Ovary (tissue), 9 donors: ENCODE results near the gene DCTN1. TPM values are rescaled to one million over a fixed set of nuclear protein-coding genes. Genes with fewer than 3 reads are reported as not detected.

Experiments used
- DNase-seq, 5 donors: peaks; one replicate each; pipeline ENCODE4 v3.0.0-alpha.2; 2019 to 2020
- H3K27ac ChIP-seq, 2 donors: fragments of 200-600 bp; one replicate each; pipeline versions ENCODE4 v1.5.1 to v1.8.0; 2019 to 2022
- H3K27me3 ChIP-seq: fragments of 200-600 bp; one replicate; pipeline ENCODE4 v1.8.0; 2022
- H3K36me3 ChIP-seq: fragments of 200-600 bp; sonication (generic); one replicate; pipeline ENCODE4 v1.5.1; 2019
- H3K4me1 ChIP-seq: one replicate; pipeline ENCODE4 v1.8.1; 2013; ENCODE audit warnings: mild to moderate bottlenecking, moderate library complexity; ENCODE audit not compliant: insufficient read depth
- H3K4me3 ChIP-seq: fragments of 200-600 bp; sonication (generic); one replicate; pipeline ENCODE4 v1.5.1; 2017
- H3K9me3 ChIP-seq, 2 donors: fragments of 200-600 bp in 1 of 2; sonication (generic) in 1 of 2; one replicate each; pipeline versions ENCODE4 v1.5.1 to v1.8.1; 2013 to 2019; ENCODE audit warnings: mild to moderate bottlenecking in 1 of 2, moderate library complexity in 1 of 2
- EP300 ChIP-seq: sonication (generic); formaldehyde crosslinking; IDR thresholded peaks from one replicate; pipeline ENCODE4 v1.6.1; 2017; ENCODE audit warnings: antibody characterized with exemption
- POLR2A ChIP-seq: fragments of 450-650 bp; IDR thresholded peaks from one replicate; pipeline ENCODE4 v1.6.1; 2017; ENCODE audit warnings: antibody characterized with exemption, mild to moderate bottlenecking, moderate library complexity
- WGBS, 3 donors: extraction: QIAGEN DNeasy Blood & Tissue Kit in 1 of 3; methylation state at CpG; one replicate each; pipeline versions ENCODE4 v1.1.5 to v1.1.7; 2013 to 2017; 5-methylcytosine and 5-hydroxymethylcytosine counted together
- intact Hi-C, 4 donors: fragments of 100-400 bp; cut with DNase I; formaldehyde crosslinking; loops; one replicate each; pipeline versions ENCODE4 v1.11.0 to v1.15.1; 2022 to 2023
- polyA plus RNA-seq, 2 donors: library from polyadenylated mRNA; stranded (reverse); fragments of 200-250 nt in 1 of 2; fragments of 350-450 nt in 1 of 2; fragmentation: Illumina TruSeq in 1 of 2; extraction: RNeasy Lipid Tissue Mini Kit (QIAGEN cat#74804) in 1 of 2; gene quantifications; one replicate each; pipeline ENCODE4 v1.2.3, GENCODE V29; 2013 to 2014
- total RNA-seq, 7 donors: library from RNA; depleted of rRNA in 2 of 7; stranded (reverse); fragments of >200 nt in 2 of 7; fragmentation: NEBNext Ultra II Directional in 3 of 7; extraction: Animal tissue kit (Norgen Biotek cat#: 25700) in 3 of 7; gene quantifications; one replicate each; pipeline versions ENCODE4 v1.1.0 to v1.2.4, GENCODE V29; 2016 to 2023
- TF ChIP-seq, protein P1 (sequence below), 3 donors: fragments of 450-650 bp in 2 of 3; fragments of 200-600 bp in 1 of 3; IDR thresholded peaks; one replicate each; pipeline versions ENCODE4 v1.5.1 to v1.8.0; 2016 to 2022; ENCODE audit warnings: antibody characterized with exemption in 3 of 3, mild to moderate bottlenecking in 1 of 3
- donor health status: DM: no; HTN: no; CAD: no; lungs with moderate emphysema.
- donor health status: DM: no; HTN: no; CAD: no.
- donor health status: Bipolar disorder and iron deficiency.
- donor health status: DM: yes; HTN: yes; CAD: no.
- donor health status: DM: no; HTN: no; CAD: no.
- donor health status: DM: yes; HTN: yes; CAD: no.

DCTN1 gene
- total and polyA plus RNA-seq, 9 donors: 58.5 to 127 (median 108) TPM

DNA sequence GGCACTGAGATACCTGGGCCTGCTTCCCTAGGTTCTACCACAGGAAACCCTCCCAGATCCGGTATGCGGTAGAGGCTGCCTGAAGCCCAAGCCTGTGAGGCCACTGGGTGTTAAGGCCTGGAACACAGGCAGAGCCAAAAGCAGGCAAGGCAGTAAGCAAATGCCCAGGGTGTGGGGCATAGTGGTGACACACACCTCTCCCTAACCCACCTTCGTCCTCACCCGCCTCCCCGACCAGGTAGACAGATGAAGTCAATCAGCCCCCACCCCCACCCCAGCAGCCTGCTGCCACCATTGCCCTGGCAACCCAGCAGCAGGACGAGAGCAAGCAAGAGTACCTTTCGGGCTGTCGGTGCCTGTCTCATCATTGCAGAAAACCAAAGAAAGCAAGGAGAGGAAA, 6.1 kb downstream of the DCTN1 start:
- no peaks in the 10 kb centered on the region for H3K27me3 ChIP-seq
- no peak overlapping the region for H3K27ac ChIP-seq
- peak overlapping the region; percentile 30 for H3K4me3 ChIP-seq
- intact Hi-C loops: no loop called here
- TF ChIP-seq, protein P1, sequence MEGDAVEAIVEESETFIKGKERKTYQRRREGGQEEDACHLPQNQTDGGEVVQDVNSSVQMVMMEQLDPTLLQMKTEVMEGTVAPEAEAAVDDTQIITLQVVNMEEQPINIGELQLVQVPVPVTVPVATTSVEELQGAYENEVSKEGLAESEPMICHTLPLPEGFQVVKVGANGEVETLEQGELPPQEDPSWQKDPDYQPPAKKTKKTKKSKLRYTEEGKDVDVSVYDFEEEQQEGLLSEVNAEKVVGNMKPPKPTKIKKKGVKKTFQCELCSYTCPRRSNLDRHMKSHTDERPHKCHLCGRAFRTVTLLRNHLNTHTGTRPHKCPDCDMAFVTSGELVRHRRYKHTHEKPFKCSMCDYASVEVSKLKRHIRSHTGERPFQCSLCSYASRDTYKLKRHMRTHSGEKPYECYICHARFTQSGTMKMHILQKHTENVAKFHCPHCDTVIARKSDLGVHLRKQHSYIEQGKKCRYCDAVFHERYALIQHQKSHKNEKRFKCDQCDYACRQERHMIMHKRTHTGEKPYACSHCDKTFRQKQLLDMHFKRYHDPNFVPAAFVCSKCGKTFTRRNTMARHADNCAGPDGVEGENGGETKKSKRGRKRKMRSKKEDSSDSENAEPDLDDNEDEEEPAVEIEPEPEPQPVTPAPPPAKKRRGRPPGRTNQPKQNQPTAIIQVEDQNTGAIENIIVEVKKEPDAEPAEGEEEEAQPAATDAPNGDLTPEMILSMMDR (IDR thresholded peaks at IDR 0.05): no peak
- TF ChIP-seq EP300: no peak
- no peak for TF ChIP-seq POLR2A
- H3K9me3 ChIP-seq: no peaks in the 10 kb centered on the region
- H3K4me1 ChIP-seq: peaks cover 1% of the 10 kb centered on the region
- H3K36me3 ChIP-seq: no peaks in the 10 kb centered on the region
- 79 to 88% (median 82%) methylated on average over 8 of the region's 8 CpGs for WGBS, 3 donors
- no peak for DNase-seq

DNA sequence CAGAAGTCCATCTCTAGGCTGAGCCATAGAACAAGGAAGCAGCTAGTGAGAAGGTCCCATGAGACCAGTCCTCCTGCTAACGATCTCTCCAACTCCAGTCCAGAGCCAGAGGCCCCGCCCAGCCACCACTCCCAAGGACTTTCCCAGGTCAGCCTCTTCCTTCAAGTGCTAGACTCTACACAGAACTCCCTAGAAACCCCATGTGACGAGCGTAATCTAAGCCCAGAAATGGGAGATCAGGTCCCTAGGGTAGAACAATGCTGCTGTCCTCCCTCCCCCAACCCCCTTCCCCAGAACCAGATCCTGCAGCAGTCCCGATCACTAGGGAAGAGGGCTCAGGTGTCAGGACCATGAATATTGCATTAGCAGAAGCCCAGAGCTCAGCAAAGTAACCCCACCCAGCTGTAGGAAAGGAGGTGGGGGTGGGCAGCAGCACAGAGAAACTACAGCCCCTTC, 6.9 kb downstream of the DCTN1 start:
- DNase-seq: no peak
- no peak overlapping the region for H3K4me3 ChIP-seq
- TF ChIP-seq, protein P1 (IDR thresholded peaks at IDR 0.05): no peak
- TF ChIP-seq POLR2A: no peak
- no peak for TF ChIP-seq EP300
- H3K9me3 ChIP-seq: no peaks in the 10 kb centered on the region
- intact Hi-C loops: no loop called here
- no peaks in the 10 kb centered on the region for H3K36me3 ChIP-seq
- 60 to 70% (median 64%) methylated on average over 5 of the region's 5 CpGs for WGBS, 3 donors
- no peaks in the 10 kb centered on the region for H3K27me3 ChIP-seq
- peaks cover 1% of the 10 kb centered on the region for H3K4me1 ChIP-seq
- H3K27ac ChIP-seq: no peak overlapping the region

DNA sequence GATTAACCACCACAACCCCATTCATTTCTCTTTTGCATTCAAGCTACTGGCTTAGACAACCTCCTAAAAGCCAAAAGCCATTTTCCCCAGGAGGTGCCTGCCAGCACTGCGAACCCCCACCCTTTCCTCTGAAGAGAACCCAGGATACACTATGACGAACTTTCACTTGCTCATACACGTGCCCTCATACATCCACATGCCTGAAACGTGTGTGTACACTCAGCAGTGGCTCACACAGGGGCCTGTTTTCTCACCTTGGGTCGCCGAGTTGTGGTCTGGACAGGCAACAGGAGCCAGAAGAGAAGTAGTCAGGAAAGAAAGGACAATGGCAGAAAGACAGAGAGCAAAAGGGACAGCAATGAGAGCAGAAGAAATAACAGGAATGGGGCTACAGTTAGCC, 7.4 kb downstream of the DCTN1 start:
- TF ChIP-seq EP300 (no peak), POLR2A (no peak)
- TF ChIP-seq, protein P1 (IDR thresholded peaks at IDR 0.05): no peak
- H3K4me1 ChIP-seq: peaks cover 1% of the 10 kb centered on the region
- no peak overlapping the region for H3K27ac ChIP-seq
- H3K4me3 ChIP-seq: no peak overlapping the region
- intact Hi-C loops: no loop called here
- DNase-seq: no peak
- no peaks in the 10 kb centered on the region for H3K36me3 ChIP-seq
- WGBS, 3 donors: 86 to 94% (median 90%) methylated on average over 6 of the region's 6 CpGs
- H3K9me3 ChIP-seq: no peaks in the 10 kb centered on the region
- no peaks in the 10 kb centered on the region for H3K27me3 ChIP-seq

DNA sequence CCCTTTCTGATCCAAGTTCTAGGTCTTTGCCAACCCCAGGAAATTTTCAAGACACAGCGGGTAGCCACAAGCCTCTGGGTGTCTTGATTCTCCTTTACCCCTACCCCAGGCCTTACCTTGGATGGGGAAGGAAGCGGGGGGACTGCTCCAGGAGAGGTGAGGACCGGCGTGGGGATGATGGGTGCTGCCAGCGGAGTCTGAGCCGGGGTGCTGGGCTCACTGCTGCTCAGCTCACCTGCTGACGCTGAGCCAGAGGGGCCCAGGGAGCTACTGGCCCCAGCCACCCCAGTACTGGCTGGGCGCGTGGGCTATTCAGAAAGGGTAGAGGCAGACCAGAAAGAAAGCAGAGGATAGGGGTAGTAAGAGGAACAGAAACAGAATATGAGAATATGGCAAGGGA, 8.7 kb downstream of the DCTN1 start:
- peaks cover 1% of the 10 kb centered on the region for H3K4me1 ChIP-seq
- TF ChIP-seq, protein P1 (IDR thresholded peaks at IDR 0.05): no peak
- TF ChIP-seq EP300 (no peak), POLR2A (no peak)
- H3K27ac ChIP-seq: no peak overlapping the region
- DNase-seq: no peak
- H3K36me3 ChIP-seq: no peaks in the 10 kb centered on the region
- intact Hi-C loops: no loop called here
- H3K4me3 ChIP-seq: no peak overlapping the region
- H3K9me3 ChIP-seq: no peaks in the 10 kb centered on the region
- 94 to 95% (median 95%) methylated on average over 9 of the region's 9 CpGs for WGBS, 3 donors
- H3K27me3 ChIP-seq: no peaks in the 10 kb centered on the region

DNA sequence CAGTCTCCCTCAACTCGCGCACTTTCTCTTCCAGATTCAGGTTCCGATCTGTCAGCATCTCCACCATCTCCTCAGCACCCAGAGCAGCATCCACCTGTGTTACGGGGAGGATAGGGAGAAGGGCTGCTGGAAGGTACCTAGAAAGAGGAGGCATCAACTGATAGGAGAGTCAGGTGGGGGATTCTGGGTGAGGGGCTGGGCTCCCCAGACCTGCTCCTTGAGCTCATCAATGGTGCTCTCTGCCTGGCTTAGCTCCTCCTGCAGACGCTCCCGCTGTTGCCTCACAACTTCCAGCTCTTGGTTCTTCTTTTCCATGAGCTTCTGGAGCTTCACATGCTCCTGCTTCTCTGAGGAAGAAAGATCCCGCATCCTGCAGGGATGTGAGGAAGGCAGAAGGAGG, 10.1 kb downstream of the DCTN1 start:
- WGBS, 3 donors: 93 to 97% (median 96%) methylated on average over 7 of the region's 7 CpGs
- H3K27ac ChIP-seq: no peak overlapping the region
- peaks cover 3% of the 10 kb centered on the region for H3K4me1 ChIP-seq
- DNase-seq: no peak
- H3K36me3 ChIP-seq: no peaks in the 10 kb centered on the region
- no peaks in the 10 kb centered on the region for H3K27me3 ChIP-seq
- no peak overlapping the region for H3K4me3 ChIP-seq
- TF ChIP-seq EP300: no peak
- TF ChIP-seq POLR2A: no peak
- TF ChIP-seq, protein P1 (IDR thresholded peaks at IDR 0.05): no peak
- intact Hi-C loops: no loop called here
- no peaks in the 10 kb centered on the region for H3K9me3 ChIP-seq
